Gastroesophageal sphincter (tissue), 4 donors: Measurements from ENCODE around the gene SLC35F1. TPM values are rescaled to one million over a fixed set of nuclear protein-coding genes. Genes with fewer than 3 reads are reported as not detected.

ENCODE experiments used
- total RNA-seq, 4 donors: library from RNA; depleted of rRNA; stranded (reverse); fragments of >200 nt; gene quantifications; one replicate each; pipeline ENCODE4 v1.1.0, GENCODE V29; 2016

SLC35F1 gene
- total RNA-seq, 4 donors from 2014 or later: 4.3 to 7.4 (median 5.9) TPM

Other genes starting within 250 kb of the SLC35F1 start
- gene NUS1, start 231.8 kb upstream of the SLC35F1 start, total RNA-seq: 10 to 100 TPM; 19.6 to 31.0 (median 24.1) TPM